Nephron progenitor cell (in vitro differentiated cells): Measurements from ENCODE around the gene DAPK1.

Experiments used
- DNase-seq: peaks from one replicate; pipeline ENCODE4 v3.0.0; 2021
- H3K27ac Mint-ChIP-seq: 2 replicates; pipeline ENCODE4 v1.8.0; 2021; ENCODE audit warnings: mild to moderate bottlenecking, moderate library complexity, mixed read lengths
- H3K27me3 Mint-ChIP-seq: 2 replicates; pipeline ENCODE4 v1.8.0; 2021; ENCODE audit warnings: mild to moderate bottlenecking, low read depth, mixed read lengths; ENCODE audit not compliant: poor library complexity
- H3K36me3 Mint-ChIP-seq: 2 replicates; pipeline ENCODE4 v1.8.0; 2021; ENCODE audit warnings: low read depth, mixed read lengths
- H3K4me1 Mint-ChIP-seq: 2 replicates; pipeline ENCODE4 v1.8.0; 2021; ENCODE audit warnings: mixed read lengths
- H3K4me3 Mint-ChIP-seq: 2 replicates; pipeline ENCODE4 v1.8.0; 2021; ENCODE audit warnings: mild to moderate bottlenecking, moderate library complexity, mixed read lengths
- H3K9me3 Mint-ChIP-seq: 2 replicates; pipeline ENCODE4 v1.8.0; 2021; ENCODE audit warnings: mild to moderate bottlenecking, moderate library complexity, mixed read lengths
- TF ChIP-seq, protein P1 (sequence below): fragments of 200-600 bp; sonication (generic); IDR thresholded peaks from 2 replicates; pipeline ENCODE4 v1.5.0; 2021; ENCODE audit warnings: antibody characterized with exemption

Gene DAPK1

DNA sequence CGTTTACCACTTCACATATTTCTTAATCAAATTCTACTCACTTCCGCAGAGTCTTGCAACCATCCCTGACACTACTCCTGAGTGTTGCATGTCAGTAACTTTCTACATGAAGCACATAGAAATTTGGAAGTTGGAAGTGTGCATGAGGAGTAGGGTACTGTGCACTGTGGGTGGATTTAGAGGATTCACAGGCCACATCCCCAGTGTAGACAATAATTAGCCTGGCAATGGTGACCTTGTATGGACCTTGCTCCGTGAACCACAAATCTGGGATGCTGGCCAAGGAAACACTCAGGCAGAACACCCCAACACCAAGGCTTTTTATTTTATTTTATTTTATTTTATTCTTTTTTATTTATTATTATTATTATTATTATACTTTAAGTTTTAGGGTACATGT, 253.8 kb downstream of the DAPK1 start:
- H3K36me3 Mint-ChIP-seq = no peaks in the 10 kb centered on the region

DNA sequence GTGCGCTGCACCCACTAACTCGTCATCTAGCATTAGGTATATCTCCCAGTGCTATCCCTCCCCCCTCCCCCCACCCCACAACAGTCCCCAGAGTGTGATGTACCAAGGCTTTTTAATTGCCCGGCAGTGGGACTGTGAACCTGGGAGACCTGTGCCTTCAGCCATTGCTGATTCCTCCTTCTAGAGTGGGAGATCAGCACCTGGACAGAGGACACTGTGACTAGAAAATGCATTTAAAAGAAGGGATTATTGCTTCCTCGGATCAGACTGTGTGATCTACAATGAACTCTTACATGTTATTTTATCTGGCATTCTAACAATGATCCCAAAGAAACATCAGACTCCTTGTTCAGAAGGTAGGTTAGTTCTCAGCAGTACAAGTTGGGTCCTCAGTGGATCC, 254.2 kb downstream of the DAPK1 start:
- Mint-ChIP-seq H3K9me3 (peaks cover 11% of the 10 kb centered on the region), H3K4me1 (peaks cover 30% of the 10 kb centered on the region), H3K4me3 (no peak overlapping the region), H3K27me3 (no peaks in the 10 kb centered on the region), H3K27ac (no peak overlapping the region), H3K36me3 (no peaks in the 10 kb centered on the region)
- TF ChIP-seq, protein P1, sequence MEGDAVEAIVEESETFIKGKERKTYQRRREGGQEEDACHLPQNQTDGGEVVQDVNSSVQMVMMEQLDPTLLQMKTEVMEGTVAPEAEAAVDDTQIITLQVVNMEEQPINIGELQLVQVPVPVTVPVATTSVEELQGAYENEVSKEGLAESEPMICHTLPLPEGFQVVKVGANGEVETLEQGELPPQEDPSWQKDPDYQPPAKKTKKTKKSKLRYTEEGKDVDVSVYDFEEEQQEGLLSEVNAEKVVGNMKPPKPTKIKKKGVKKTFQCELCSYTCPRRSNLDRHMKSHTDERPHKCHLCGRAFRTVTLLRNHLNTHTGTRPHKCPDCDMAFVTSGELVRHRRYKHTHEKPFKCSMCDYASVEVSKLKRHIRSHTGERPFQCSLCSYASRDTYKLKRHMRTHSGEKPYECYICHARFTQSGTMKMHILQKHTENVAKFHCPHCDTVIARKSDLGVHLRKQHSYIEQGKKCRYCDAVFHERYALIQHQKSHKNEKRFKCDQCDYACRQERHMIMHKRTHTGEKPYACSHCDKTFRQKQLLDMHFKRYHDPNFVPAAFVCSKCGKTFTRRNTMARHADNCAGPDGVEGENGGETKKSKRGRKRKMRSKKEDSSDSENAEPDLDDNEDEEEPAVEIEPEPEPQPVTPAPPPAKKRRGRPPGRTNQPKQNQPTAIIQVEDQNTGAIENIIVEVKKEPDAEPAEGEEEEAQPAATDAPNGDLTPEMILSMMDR = no peak
- DNase-seq = no peak

More for the DNA sequence above, 253.8 kb downstream of the DAPK1 start:
- no peak overlapping the region for H3K27ac Mint-ChIP-seq
- peaks cover 31% of the 10 kb centered on the region for H3K4me1 Mint-ChIP-seq
- TF ChIP-seq, protein P1 = no peak
- H3K9me3 Mint-ChIP-seq = peaks cover 11% of the 10 kb centered on the region
- no peaks in the 10 kb centered on the region for H3K27me3 Mint-ChIP-seq
- H3K4me3 Mint-ChIP-seq = no peak overlapping the region
- DNase-seq = no peak

DNA sequence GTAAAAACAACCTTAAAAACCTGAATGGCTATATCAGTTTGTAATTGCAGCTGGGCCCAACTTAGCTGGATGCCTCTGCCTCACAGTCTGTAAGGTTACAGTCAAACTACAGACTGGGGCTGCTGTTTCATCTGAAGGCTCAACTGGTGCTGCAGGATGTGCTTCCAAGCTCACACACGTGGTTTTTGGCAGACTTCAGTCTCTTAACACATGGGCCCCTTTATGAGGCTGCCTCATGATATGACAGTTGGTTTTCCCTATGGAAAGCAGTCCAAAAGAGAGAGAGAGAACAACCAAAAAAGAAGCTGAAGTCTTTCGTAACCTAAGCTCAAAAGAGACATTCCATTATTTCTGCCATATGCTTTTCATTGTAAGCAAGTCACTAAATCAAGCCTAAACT, 255.6 kb downstream of the DAPK1 start:
- no peak overlapping the region for H3K27ac Mint-ChIP-seq
- peaks cover 11% of the 10 kb centered on the region for H3K9me3 Mint-ChIP-seq
- peaks cover 16% of the 10 kb centered on the region for H3K4me1 Mint-ChIP-seq
- H3K36me3 Mint-ChIP-seq = no peaks in the 10 kb centered on the region
- no peak for DNase-seq
- H3K27me3 Mint-ChIP-seq = no peaks in the 10 kb centered on the region
- H3K4me3 Mint-ChIP-seq = no peak overlapping the region
- TF ChIP-seq, protein P1 = no peak
